WTC11 (cell line): Measurements from ENCODE around the gene DUSP9.

Source experiments
- ELF4 ChIP-seq: sonication (generic); formaldehyde crosslinking; IDR thresholded peaks from 2 replicates; pipeline ENCODE4 v1.8.1; 2022; ENCODE audit warnings: low read depth, mild to moderate bottlenecking, moderate library complexity, missing genetic modification reagents
- ESRRA ChIP-seq: sonication (generic); formaldehyde crosslinking; IDR thresholded peaks from 2 replicates; pipeline ENCODE4 v1.8.1; 2022; ENCODE audit warnings: mild to moderate bottlenecking, missing genetic modification reagents, borderline replicate concordance
- GABPB1 ChIP-seq: sonication (generic); formaldehyde crosslinking; IDR thresholded peaks from 2 replicates; pipeline ENCODE4 v1.8.1; 2023; ENCODE audit warnings: mild to moderate bottlenecking, missing genetic modification reagents
- PRRX2 ChIP-seq: fragments of 250-450 bp; sonication (Bioruptor Pico); IDR thresholded peaks from 2 replicates; pipeline ENCODE4 v1.8.0; 2021; ENCODE audit warnings: mild to moderate bottlenecking
- TEAD4 ChIP-seq: sonication (generic); formaldehyde crosslinking; IDR thresholded peaks from 2 replicates; pipeline ENCODE4 v1.8.0; 2022; ENCODE audit warnings: mild to moderate bottlenecking, missing genetic modification reagents
- TF ChIP-seq, protein P1 (sequence below): fragments of 200-600 bp; IDR thresholded peaks from 2 replicates; pipeline ENCODE4 v1.8.0; 2022; ENCODE audit warnings: antibody characterized with exemption
- TF ChIP-seq, protein P2 (sequence below): sonication (generic); formaldehyde crosslinking; IDR thresholded peaks from 2 replicates; pipeline ENCODE4 v1.8.1; 2022; ENCODE audit warnings: mild to moderate bottlenecking, moderate library complexity, missing genetic modification reagents
- TF ChIP-seq, protein P3 (sequence below): sonication (generic); formaldehyde crosslinking; IDR thresholded peaks from 2 replicates; pipeline ENCODE4 v1.8.0; 2022; ENCODE audit warnings: mild to moderate bottlenecking, missing genetic modification reagents
- TF ChIP-seq, protein P4 (sequence below): sonication (generic); formaldehyde crosslinking; IDR thresholded peaks from 2 replicates; pipeline ENCODE4 v1.8.1; 2022; ENCODE audit warnings: missing genetic modification reagents, borderline replicate concordance
- TF ChIP-seq, protein P5 (sequence below): sonication (generic); formaldehyde crosslinking; IDR thresholded peaks from 2 replicates; pipeline ENCODE4 v1.8.1; 2023; ENCODE audit warnings: mild to moderate bottlenecking, missing genetic modification reagents, moderate library complexity

DNA sequence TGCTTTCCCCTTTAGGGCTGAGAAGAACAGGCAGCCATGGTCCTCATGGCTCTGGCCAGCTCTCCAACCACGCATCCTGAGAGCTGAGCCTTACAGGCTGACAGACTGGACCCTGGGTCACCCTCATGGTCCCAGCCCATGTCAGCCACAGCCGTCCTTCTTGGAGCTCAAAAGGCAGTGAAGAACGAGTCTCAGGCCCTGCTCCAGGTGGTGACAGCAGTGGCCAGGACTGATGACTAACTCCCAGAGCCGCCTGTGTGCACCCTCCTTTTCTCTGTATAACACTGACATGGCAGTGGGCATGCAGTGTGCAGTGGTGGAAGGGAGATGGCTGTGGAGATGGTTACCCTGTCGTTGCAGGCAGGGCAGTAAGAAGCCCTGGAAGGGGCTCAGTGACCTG lies 10.3 kb upstream of the DUSP9 start:
- no peak for TF ChIP-seq ELF4 (CRISPR knock-in tag)
- TF ChIP-seq, protein P1, sequence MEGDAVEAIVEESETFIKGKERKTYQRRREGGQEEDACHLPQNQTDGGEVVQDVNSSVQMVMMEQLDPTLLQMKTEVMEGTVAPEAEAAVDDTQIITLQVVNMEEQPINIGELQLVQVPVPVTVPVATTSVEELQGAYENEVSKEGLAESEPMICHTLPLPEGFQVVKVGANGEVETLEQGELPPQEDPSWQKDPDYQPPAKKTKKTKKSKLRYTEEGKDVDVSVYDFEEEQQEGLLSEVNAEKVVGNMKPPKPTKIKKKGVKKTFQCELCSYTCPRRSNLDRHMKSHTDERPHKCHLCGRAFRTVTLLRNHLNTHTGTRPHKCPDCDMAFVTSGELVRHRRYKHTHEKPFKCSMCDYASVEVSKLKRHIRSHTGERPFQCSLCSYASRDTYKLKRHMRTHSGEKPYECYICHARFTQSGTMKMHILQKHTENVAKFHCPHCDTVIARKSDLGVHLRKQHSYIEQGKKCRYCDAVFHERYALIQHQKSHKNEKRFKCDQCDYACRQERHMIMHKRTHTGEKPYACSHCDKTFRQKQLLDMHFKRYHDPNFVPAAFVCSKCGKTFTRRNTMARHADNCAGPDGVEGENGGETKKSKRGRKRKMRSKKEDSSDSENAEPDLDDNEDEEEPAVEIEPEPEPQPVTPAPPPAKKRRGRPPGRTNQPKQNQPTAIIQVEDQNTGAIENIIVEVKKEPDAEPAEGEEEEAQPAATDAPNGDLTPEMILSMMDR, result no peak
- TF ChIP-seq, protein P2, sequence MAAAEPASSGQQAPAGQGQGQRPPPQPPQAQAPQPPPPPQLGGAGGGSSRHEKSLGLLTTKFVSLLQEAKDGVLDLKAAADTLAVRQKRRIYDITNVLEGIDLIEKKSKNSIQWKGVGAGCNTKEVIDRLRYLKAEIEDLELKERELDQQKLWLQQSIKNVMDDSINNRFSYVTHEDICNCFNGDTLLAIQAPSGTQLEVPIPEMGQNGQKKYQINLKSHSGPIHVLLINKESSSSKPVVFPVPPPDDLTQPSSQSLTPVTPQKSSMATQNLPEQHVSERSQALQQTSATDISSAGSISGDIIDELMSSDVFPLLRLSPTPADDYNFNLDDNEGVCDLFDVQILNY (CRISPR knock-in tag), result no peak
- no peak for TF ChIP-seq PRRX2 (CRISPR knock-in tag)
- TF ChIP-seq, protein P3, sequence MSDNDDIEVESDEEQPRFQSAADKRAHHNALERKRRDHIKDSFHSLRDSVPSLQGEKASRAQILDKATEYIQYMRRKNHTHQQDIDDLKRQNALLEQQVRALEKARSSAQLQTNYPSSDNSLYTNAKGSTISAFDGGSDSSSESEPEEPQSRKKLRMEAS, result no peak
- no peak for TF ChIP-seq TEAD4 (CRISPR knock-in tag)
- TF ChIP-seq ESRRA (CRISPR knock-in tag), result no peak
- TF ChIP-seq, protein P4, sequence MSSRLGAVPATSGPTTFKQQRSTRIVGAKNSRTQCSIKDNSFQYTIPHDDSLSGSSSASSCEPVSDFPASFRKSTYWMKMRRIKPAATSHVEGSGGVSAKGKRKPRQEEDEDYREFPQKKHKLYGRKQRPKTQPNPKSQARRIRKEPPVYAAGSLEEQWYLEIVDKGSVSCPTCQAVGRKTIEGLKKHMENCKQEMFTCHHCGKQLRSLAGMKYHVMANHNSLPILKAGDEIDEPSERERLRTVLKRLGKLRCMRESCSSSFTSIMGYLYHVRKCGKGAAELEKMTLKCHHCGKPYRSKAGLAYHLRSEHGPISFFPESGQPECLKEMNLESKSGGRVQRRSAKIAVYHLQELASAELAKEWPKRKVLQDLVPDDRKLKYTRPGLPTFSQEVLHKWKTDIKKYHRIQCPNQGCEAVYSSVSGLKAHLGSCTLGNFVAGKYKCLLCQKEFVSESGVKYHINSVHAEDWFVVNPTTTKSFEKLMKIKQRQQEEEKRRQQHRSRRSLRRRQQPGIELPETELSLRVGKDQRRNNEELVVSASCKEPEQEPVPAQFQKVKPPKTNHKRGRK (CRISPR knock-in tag), result no peak
- TF ChIP-seq, protein P5, sequence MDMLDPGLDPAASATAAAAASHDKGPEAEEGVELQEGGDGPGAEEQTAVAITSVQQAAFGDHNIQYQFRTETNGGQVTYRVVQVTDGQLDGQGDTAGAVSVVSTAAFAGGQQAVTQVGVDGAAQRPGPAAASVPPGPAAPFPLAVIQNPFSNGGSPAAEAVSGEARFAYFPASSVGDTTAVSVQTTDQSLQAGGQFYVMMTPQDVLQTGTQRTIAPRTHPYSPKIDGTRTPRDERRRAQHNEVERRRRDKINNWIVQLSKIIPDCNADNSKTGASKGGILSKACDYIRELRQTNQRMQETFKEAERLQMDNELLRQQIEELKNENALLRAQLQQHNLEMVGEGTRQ (CRISPR knock-in tag), result no peak
- TF ChIP-seq GABPB1 (CRISPR knock-in tag), result no peak
